VCaP (cell line): Measurements from ENCODE around the gene FOS.
A peak's percentile ranks its signal among the peaks of the same experiment; 100 is the strongest.

ENCODE experiments used
- H3K27ac ChIP-seq: fragments of 450-650 bp; 2 replicates; pipeline ENCODE4 v1.5.1; 2017
- TF ChIP-seq, protein P1 (sequence below): fragments of 450-650 bp; conservative IDR thresholded peaks from 2 replicates; pipeline ENCODE4 v1.5.1; 2017; ENCODE audit warnings: mild to moderate bottlenecking, moderate library complexity

Gene FOS

DNA sequence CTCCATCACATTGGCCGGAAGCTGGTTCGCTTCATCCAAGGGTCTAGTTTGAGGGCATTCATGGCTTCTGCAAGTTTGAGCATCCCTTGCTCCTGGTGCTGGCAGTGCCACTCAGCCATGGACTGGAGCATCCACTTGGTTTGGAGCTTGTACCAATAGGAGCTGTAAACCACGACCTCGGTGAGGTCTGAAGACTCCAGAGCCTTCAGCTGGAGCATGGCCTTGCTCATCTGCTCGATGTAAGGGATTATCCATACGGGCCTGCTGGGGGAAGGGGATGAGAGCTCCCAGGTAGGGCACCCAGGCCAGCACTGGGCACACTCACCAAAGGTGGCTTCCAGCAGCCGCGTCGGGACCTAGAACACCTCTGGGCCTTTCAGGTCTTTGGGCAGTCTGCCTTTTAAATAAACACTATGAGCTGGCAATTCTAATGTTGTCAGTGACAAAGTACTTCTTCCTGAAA lies 13.5 kb downstream of the FOS start:
- TF ChIP-seq, protein P1, sequence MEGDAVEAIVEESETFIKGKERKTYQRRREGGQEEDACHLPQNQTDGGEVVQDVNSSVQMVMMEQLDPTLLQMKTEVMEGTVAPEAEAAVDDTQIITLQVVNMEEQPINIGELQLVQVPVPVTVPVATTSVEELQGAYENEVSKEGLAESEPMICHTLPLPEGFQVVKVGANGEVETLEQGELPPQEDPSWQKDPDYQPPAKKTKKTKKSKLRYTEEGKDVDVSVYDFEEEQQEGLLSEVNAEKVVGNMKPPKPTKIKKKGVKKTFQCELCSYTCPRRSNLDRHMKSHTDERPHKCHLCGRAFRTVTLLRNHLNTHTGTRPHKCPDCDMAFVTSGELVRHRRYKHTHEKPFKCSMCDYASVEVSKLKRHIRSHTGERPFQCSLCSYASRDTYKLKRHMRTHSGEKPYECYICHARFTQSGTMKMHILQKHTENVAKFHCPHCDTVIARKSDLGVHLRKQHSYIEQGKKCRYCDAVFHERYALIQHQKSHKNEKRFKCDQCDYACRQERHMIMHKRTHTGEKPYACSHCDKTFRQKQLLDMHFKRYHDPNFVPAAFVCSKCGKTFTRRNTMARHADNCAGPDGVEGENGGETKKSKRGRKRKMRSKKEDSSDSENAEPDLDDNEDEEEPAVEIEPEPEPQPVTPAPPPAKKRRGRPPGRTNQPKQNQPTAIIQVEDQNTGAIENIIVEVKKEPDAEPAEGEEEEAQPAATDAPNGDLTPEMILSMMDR = no peak
- H3K27ac ChIP-seq = no peak overlapping the region

DNA sequence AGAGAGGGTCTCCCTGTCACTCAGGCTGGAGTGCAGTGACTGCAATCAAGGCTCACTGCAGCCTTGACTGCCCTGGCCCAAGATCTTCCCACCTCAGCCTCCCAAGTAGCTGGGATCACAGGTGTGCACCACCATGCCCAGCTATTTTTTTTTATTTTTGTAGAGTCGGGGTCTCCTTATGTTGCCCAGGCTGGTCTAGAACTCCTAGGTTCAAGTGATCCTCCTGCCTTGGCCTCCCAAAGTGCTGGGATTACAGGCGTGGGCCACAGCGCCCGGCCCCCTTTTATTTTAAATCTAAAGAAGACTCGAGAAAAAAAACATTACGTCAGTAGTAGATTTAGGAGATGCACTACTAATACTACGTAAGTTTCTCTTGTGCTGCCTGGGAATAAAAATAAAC lies 14.3 kb downstream of the FOS start:
- TF ChIP-seq, protein P1 = no peak
- peak overlapping the region; percentile 81 for H3K27ac ChIP-seq

DNA sequence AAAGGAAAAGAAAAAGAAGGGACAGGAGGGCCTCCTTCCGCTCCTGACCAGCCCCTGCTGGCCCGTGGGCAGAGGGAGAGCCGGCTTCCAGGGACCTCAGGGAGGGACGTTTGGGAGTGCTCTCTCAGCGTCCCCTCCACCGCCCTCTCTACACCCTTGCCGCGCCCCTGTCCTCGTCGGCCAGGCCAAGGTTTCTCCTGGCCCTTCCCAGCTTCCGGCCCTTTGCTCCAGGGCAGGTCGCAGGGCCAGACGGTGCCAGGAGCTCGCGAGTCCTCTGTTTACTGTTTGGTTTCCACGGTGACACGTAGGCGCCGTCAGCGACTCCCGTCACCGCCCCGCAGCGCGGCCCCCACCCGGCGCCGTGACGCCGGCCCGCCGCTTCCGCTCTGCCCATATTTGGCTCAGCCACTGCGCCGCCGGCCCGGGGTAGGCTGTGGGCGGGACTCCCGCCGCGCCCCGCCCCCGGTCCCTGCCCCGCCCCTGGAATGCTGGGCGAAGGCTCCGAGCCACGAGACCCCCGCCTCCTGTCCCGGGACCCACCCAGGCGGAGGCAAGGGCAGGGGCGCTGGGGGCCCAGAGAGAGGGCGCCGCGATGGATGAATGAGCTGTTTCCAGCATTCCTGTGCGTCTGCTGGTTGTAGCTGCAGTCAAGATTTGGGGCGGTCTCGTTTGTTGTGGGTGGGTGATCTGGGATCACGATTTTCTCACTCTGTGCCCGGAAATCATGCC lies 15.5 kb downstream of the FOS start:
- TF ChIP-seq, protein P1 = no peak
- peak overlapping the region; percentile 81 for H3K27ac ChIP-seq

DNA sequence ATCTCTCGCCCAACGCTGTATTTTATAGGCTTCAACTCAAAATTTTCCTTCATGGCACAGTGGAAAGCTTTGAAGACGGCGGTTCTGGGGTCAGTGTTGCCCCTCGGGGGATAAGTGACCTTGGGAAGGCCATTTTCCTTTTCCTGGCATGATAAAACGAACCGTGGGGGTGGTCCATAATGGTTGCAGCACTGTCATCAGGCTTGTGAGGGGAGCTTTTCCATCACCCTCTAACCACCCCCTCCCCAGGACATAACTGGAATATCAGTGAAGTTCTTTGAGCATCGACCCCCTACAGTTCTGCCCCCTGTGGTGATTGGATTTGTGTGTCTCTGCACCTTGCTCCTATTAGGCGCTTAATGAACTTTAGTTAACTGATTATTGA lies 16.0 kb downstream of the FOS start:
- TF ChIP-seq, protein P1 = peak; percentile 26
- peak overlapping the region; percentile 81 for H3K27ac ChIP-seq

DNA sequence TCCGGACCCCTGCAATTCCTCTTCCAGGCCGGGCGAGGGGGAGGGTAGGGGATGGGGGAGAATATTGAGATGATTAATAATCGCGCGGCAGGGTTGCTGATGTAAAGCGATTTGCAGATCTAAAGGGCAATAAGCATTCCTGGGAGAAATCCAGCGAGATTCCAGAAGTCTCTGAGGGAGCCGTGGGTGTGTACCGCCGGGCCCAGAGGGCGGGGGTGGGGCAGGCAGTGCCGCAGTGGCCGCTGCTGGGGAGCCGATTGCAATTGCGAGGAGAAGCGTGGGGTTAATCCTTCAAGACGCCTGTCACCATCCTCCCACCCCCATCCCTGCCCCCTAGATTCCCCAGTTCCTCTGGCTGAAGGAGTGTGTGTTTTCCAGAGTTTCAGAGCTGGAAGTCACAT lies 16.4 kb downstream of the FOS start:
- TF ChIP-seq, protein P1 = no peak
- H3K27ac ChIP-seq = peak overlapping the region; percentile 81

DNA sequence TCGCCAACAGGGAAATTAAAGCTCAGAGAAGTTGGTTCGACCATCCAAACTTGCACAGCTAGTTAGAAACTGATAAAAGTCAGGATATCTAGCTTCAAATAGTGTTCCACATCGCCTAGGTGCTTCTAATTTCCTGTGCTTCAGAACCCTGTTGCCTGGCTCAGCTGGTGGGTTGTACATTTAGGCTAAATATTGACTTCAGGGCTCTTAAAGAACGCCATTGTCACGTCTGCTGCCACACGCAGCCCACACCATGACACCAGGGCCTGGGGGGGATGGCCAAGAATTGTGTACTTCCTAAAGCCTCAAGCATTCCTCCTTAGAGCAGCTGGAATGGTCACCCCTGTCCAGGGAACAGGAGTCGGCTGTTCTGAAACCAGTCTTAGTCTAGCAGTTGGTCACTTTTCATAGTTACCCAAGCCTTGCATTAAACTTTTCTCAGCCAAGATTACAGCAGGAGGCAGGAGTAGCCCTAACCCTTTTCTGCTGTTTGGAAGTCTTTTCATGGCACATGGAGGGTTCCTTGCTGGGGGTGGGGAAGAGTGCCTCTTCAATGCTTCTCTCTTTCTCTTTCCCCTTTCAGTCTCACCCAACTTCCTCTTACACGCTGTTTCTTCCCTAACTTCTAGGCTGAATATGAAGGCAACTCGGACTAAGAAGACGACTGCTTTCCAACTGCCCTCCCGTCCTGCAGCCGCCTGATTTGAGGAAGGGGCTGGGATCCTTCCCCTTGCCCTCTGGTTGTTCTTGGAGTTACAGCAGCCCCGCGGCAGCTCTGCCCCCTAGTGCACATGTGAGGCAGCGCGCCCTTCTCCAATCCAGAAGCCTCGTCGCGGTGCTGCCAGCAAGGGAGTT lies 17.1 kb downstream of the FOS start:
- peak overlapping the region; percentile 81; the same call in 1 of the 2 replicates for H3K27ac ChIP-seq
- TF ChIP-seq, protein P1 = peak; percentile 98

DNA sequence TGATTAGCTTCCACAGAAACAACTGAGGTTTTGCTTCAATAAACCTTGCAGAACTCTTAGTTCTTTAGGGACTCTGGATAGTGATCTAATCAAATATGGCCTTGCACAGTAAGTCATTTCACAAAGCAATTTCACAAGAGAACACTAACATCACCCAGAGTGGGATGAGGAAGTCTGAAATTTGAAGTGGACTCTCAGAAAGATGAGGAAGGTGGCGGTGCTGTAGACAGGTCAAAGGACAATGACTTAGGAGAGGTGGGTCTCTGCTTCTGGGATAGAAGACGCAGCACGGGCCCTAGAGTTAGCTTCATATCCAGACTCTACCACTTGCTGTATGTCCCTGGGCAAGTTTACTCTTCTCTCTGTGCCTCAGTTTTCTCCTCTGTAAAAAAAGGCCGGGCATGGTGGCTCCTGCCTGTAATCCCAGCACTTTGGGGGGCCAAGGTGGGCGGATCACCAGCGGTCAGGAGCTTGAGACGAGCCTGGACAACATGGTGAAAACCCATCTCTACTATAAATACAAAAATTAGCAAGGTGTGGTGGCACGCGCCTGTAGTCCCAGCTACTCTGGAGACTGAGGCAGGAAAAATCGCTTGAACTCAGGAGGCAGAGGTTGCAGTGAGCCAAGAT lies 18.9 kb downstream of the FOS start:
- no peak overlapping the region for H3K27ac ChIP-seq
- TF ChIP-seq, protein P1 = no peak
